Activated CD4-positive, CD25-positive, alpha-beta regulatory T cell treated with anti-CD3 and anti-CD28 coated beads, Interleukin-2, amount 50 U/mL, for 24 hours (primary cell): ENCODE results near the gene PPP1R27.

Experiments used
- ATAC-seq, 2 donors: fragments of 150-1000 bp; cut with Tn5 transposase; one replicate each; pipeline ENCODE4 v1.10.0; 2021; ENCODE audit warnings: mild to moderate bottlenecking in 1 of 2, moderate library complexity in 1 of 2

The PPP1R27 gene

GRCh38 chr17:81834831-81835267 is at the start of gene PPP1R27:
TSS of gene PPP1R27 (minus strand) at chr17:81835050. CDS start at chr17:81834953, 97 bp downstream.
- no peak for ATAC-seq

GRCh38 chr17:81884520-81884919 is 49.7 kb upstream of the PPP1R27 start:
- no peak for ATAC-seq

GRCh38 chr17:81879121-81879520 is 44.3 kb upstream of the PPP1R27 start:
- no peak for ATAC-seq

- no peak for ATAC-seq
These were observed 43.4 kb upstream of the PPP1R27 start for GRCh38 chr17:81878294-81878693.

GRCh38 chr17:81877569-81877968 is 42.7 kb upstream of the PPP1R27 start:
- ATAC-seq = no peak

GRCh38 chr17:81871387-81872230 is 36.8 kb upstream of the PPP1R27 start:
- peak; percentile 6 to 25 for ATAC-seq

GRCh38 chr17:81870981-81871386 is 36.1 kb upstream of the PPP1R27 start, which contains the start of gene ARHGDIA:
TSS of gene ARHGDIA (minus strand) at chr17:81871337. CDS start at chr17:81869930, 1,407 bp downstream.
- peak; percentile 58 to 67 for ATAC-seq

GRCh38 chr17:81870131-81870980 is 35.5 kb upstream of the PPP1R27 start:
- ATAC-seq = peak; percentile 14 to 23

- peak in 1 of 2 donors; percentile 0 for ATAC-seq
These were observed 34.6 kb upstream of the PPP1R27 start for GRCh38 chr17:81869221-81870130.

GRCh38 chr17:81868674-81869220 is 33.9 kb upstream of the PPP1R27 start:
- no peak for ATAC-seq

- no peak for ATAC-seq
These were observed 33.3 kb upstream of the PPP1R27 start for GRCh38 chr17:81867991-81868673.

- ATAC-seq = no peak
These were observed 32.5 kb upstream of the PPP1R27 start for GRCh38 chr17:81867170-81867990.

GRCh38 chr17:81866440-81867169 is 31.8 kb upstream of the PPP1R27 start:
- no peak for ATAC-seq

GRCh38 chr17:81865733-81866439 is 31.0 kb upstream of the PPP1R27 start:
- no peak for ATAC-seq

GRCh38 chr17:81865358-81865732 is 30.5 kb upstream of the PPP1R27 start:
- ATAC-seq = no peak

- ATAC-seq = no peak
These were observed 29.3 kb upstream of the PPP1R27 start for GRCh38 chr17:81863833-81864768.

GRCh38 chr17:81863123-81863675 is 28.3 kb upstream of the PPP1R27 start:
- no peak for ATAC-seq
